ENCODE data around the gene TADA2B. TPM values are rescaled to one million over a fixed set of nuclear protein-coding genes. Genes with fewer than 3 reads are reported as not detected.

The TADA2B gene
- total RNA-seq, 2 donors from 2014 or later: 17.3 to 17.5 TPM

DNA sequence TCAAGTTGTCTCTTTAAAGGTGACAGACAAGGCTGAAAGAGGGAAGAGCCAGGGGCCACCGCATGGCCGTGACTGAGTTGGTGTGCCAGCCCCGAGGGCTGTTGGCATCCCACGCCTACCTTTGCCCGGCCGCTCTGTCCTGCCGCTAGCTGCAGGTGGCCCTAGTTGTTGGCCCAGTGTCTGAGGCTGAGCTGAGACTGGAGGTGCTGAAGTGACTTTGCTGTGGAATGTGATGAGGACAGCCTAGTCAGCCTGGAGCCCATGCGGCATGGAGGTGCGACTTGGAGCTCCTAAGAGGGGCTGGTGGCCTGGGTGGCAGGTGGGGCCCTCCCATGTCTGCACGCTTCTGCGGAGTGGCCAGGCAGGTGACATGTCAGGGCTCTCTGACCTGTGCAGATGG is 6.6 kb downstream of the TADA2B start:
- 95 to 97% methylated on average over 10 to 11 of the region's 11 CpGs for WGBS, 2 experiments (ENCODE audit: insufficient coverage in 1 of 2, insufficient read length in 1 of 2)
- H3K4me1 Mint-ChIP-seq: peaks cover 27% of the 10 kb centered on the region
- TF ChIP-seq, protein P1, sequence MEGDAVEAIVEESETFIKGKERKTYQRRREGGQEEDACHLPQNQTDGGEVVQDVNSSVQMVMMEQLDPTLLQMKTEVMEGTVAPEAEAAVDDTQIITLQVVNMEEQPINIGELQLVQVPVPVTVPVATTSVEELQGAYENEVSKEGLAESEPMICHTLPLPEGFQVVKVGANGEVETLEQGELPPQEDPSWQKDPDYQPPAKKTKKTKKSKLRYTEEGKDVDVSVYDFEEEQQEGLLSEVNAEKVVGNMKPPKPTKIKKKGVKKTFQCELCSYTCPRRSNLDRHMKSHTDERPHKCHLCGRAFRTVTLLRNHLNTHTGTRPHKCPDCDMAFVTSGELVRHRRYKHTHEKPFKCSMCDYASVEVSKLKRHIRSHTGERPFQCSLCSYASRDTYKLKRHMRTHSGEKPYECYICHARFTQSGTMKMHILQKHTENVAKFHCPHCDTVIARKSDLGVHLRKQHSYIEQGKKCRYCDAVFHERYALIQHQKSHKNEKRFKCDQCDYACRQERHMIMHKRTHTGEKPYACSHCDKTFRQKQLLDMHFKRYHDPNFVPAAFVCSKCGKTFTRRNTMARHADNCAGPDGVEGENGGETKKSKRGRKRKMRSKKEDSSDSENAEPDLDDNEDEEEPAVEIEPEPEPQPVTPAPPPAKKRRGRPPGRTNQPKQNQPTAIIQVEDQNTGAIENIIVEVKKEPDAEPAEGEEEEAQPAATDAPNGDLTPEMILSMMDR (conservative IDR thresholded peaks at IDR 0.05): no peak
- H3K9me3 ChIP-seq (ENCODE audit: control insufficient read depth, low read length): no peaks in the 10 kb centered on the region
- H3K4me3 Mint-ChIP-seq: no peak overlapping the region
- H3K9ac ChIP-seq (ENCODE audit: extremely low read depth, low read length, poor library complexity, severe bottlenecking): no peak overlapping the region
- no peaks in the 10 kb centered on the region for H3K27me3 ChIP-seq (ENCODE audit: control insufficient read depth, insufficient read depth, low read length, poor library complexity, severe bottlenecking)
- no peaks in the 10 kb centered on the region for H3K27me3 Mint-ChIP-seq (ENCODE audit: insufficient read depth)
- peaks cover 8% of the 10 kb centered on the region for H3K36me3 ChIP-seq (ENCODE audit: control insufficient read depth, insufficient read depth, low read length)
- no peak overlapping the region for H3K27ac Mint-ChIP-seq
- no peak overlapping the region for H3K4me3 ChIP-seq (ENCODE audit: low read length)
- H3K36me3 Mint-ChIP-seq (ENCODE audit: low read depth): peaks cover 12% of the 10 kb centered on the region
- no peaks in the 10 kb centered on the region for H3K4me1 ChIP-seq (ENCODE audit: control insufficient read depth, insufficient read depth, low read length)
- no peaks in the 10 kb centered on the region for H3K9me3 Mint-ChIP-seq
- no peak overlapping the region for H3K27ac ChIP-seq (ENCODE audit: low read depth, low read length)
- DNase-seq: no peak

DNA sequence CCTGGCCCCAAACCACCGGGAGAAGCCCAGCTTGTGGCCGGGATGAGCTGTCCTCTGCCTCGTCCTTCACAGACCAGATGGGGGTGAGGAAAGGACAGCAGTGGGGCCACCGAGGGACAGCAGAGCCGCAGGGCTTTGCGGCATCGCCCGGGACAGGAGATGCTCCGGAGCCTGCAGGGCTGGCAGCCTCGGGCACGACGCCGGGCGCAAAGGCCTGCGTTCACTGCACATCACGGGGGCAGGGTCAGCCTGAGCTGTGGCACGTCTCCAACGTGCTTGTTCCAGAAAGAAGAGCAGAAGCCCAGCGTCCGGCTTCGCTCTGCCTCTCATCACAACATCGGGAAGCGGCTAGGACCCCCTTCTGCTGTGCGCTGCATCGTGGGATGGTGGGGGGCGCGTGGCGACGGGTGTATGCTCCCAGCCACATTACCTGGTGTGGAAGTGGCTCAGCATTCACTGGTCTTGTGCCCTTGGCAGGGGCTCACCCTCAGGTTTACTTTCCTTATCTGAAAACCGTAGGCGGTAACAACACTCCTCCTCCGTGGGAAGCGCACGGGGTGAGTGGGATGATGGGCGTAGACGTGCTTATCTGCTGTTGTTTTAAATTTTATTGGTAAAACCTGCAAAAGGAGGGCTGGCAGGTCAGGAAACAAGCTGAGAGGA is 7.4 kb downstream of the TADA2B start:
- Histone ChIP-seq H3K4me3 (ENCODE audit: low read length) (no peak overlapping the region), H3K36me3 (ENCODE audit: control insufficient read depth, insufficient read depth, low read length) (peaks cover 13% of the 10 kb centered on the region), H3K9me3 (ENCODE audit: control insufficient read depth, low read length) (no peaks in the 10 kb centered on the region), H3K9ac (ENCODE audit: extremely low read depth, low read length, poor library complexity, severe bottlenecking) (no peak overlapping the region), H3K4me1 (ENCODE audit: control insufficient read depth, insufficient read depth, low read length) (no peaks in the 10 kb centered on the region), H3K27me3 (ENCODE audit: control insufficient read depth, insufficient read depth, low read length, poor library complexity, severe bottlenecking) (no peaks in the 10 kb centered on the region), H3K27ac (ENCODE audit: low read depth, low read length) (no peak overlapping the region)
- DNase-seq: no peak
- H3K4me1 Mint-ChIP-seq: peaks cover 19% of the 10 kb centered on the region
- TF ChIP-seq, protein P1 (conservative IDR thresholded peaks at IDR 0.05): no peak
- no peak overlapping the region for H3K4me3 Mint-ChIP-seq
- 92 to 96% methylated on average over 33 to 36 of the region's 36 CpGs for WGBS, 2 experiments (ENCODE audit: insufficient coverage in 1 of 2, insufficient read length in 1 of 2)
- H3K27ac Mint-ChIP-seq: peak overlapping the region; percentile 48
- H3K27me3 Mint-ChIP-seq (ENCODE audit: insufficient read depth): no peaks in the 10 kb centered on the region
- no peaks in the 10 kb centered on the region for H3K9me3 Mint-ChIP-seq
- peaks cover 20% of the 10 kb centered on the region for H3K36me3 Mint-ChIP-seq (ENCODE audit: low read depth)

DNA sequence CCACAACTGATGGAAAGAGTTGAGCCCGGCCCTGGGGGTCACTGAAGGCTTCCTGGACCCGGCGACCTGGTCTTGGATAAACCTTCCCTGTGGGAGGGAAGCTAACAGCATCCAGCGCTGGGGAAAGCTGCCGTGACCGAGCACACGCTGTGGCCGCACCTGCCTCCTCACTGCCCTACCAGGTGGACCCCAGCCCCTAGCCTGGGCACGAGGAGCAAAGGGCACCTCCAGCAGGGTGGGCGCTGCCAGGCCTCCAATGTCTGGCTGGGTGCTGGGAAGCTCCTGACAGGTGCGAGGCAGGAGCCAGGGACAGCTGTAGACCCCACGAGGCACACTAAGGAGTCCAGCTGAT is 7.9 kb downstream of the TADA2B start:
- Mint-ChIP-seq H3K27ac (peak overlapping the region; percentile 48), H3K4me3 (no peak overlapping the region), H3K9me3 (no peaks in the 10 kb centered on the region), H3K27me3 (ENCODE audit: insufficient read depth) (no peaks in the 10 kb centered on the region), H3K4me1 (peaks cover 17% of the 10 kb centered on the region), H3K36me3 (ENCODE audit: low read depth) (peaks cover 25% of the 10 kb centered on the region)
- TF ChIP-seq, protein P1 (conservative IDR thresholded peaks at IDR 0.05): no peak
- H3K36me3 ChIP-seq (ENCODE audit: control insufficient read depth, insufficient read depth, low read length): peaks cover 13% of the 10 kb centered on the region
- H3K4me1 ChIP-seq (ENCODE audit: control insufficient read depth, insufficient read depth, low read length): no peaks in the 10 kb centered on the region
- no peak overlapping the region for H3K27ac ChIP-seq (ENCODE audit: low read depth, low read length)
- H3K9me3 ChIP-seq (ENCODE audit: control insufficient read depth, low read length): no peaks in the 10 kb centered on the region
- DNase-seq: no peak
- H3K27me3 ChIP-seq (ENCODE audit: control insufficient read depth, insufficient read depth, low read length, poor library complexity, severe bottlenecking): no peaks in the 10 kb centered on the region
- no peak overlapping the region for H3K9ac ChIP-seq (ENCODE audit: extremely low read depth, low read length, poor library complexity, severe bottlenecking)
- no peak overlapping the region for H3K4me3 ChIP-seq (ENCODE audit: low read length)
- WGBS, 2 experiments (ENCODE audit: insufficient coverage in 1 of 2, insufficient read length in 1 of 2): 93% methylated on average over 5 to 12 of the region's 12 CpGs
